IPS-NIHi7 (cell line): Measurements from ENCODE around the gene SMCP.

Experiments
- DNase-seq: peaks from one replicate; pipeline ENCODE4 v3.0.0; 2012; ENCODE audit warnings: mixed read lengths; ENCODE audit errors: extremely low spot score

Gene SMCP, protein sequence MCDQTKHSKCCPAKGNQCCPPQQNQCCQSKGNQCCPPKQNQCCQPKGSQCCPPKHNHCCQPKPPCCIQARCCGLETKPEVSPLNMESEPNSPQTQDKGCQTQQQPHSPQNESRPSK

DNA sequence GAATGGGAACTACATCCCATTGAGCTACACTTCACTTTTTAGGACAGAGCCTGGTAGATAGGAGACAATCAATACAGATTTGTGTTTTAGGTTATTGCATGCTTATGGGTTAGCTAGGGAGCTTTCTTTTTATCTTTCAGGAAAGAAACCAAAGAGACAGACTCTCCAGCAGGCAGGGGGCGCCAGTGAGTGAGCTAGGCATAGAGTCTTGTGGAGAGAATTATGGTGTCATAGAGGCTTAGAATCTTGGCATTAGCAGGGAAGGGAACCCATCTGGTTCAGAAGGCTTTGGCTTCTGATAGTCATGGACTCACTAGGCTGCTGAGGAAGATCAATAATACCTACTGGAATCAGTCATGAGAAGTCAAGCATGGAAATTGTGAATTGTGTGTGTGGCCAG is at the start of gene SMCP:
Gene SMCP (plus strand): TSS at position 281 of the 400 bp plus-strand sequence. CDS start 6,101 bp downstream, outside the sequence.
- no peak for DNase-seq

DNA sequence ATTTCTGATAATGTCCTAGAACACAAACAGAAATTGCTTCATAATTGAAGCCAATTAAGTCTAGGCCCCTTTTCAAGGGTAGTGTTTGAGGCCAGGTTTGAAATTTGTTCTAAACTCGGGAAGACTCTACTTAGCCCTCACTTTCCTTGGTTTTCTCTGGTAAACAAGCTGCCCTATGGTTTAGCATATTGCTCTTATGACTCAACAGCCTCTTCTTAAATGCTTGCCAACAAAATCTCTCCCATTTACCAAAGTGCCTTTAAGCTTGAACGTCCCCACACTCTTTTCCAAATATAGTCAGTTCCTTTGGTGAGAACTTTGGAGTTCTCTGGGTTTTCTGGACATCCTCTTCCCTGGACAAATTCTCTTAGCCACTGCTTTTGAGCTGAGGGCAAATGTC is 41.3 kb upstream of the SMCP start:
- DNase-seq, result no peak

DNA sequence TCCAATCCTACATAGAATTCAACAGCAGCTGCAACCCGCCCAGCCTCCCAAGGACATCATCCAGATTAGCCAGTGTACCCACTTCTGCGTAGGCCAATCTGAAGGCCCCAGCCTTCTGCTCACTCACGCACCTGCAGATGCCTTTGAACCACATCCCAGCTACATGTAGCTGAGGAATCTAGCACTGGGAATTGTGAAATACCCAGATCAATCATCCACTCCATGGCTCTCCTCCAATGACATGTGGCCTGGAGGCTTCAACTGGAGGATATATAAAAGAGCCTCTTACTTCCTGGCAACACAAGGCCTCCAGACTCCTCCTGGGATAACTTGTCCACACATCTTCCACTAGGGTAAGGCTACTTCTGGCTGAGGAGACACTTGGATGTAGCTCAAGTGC is 35.6 kb upstream of the SMCP start, which contains the start of gene LCE6A:
Gene LCE6A (plus strand): TSS at position 301 of the 400 bp plus-strand sequence. CDS start 665 bp downstream, outside the sequence.
- DNase-seq, result no peak

DNA sequence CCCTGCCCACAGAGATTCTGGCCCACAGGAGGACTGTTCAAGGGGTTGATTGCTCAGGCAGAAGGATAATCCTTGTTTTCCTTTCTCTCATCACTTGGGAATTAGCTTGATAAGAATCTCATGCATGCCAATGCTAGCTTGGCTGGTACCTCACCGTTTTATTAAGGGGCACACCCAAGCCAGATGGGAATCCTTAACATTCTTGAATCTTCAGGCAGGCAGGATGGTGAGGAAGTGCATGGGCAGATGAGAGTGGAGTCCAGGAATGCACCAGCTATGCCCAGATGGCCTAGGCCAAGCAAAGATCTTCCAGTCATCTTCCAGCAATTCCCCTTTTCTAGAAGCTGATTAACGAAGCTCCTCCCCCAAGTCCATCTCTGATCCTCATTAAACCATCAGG is 22.5 kb upstream of the SMCP start:
- no peak for DNase-seq

DNA sequence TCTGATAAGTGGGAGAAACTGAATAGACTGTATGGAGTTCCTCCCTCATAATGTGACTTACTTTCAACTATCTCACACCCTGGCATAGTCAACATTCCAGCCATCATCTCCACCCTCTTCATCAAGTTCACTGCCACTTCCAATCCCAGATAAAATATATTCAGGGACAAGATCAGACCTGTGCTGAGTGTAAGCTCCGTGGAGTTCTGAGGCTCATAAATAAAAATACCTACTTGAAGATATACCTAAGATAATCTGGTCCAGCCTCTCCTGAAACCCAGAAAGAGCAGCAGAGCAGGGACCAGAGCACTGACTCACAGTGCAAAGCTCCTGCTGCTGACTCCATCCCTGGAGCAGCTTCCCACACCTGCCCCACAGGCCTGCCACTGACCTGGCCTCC is 20.1 kb upstream of the SMCP start:
- no peak for DNase-seq

DNA sequence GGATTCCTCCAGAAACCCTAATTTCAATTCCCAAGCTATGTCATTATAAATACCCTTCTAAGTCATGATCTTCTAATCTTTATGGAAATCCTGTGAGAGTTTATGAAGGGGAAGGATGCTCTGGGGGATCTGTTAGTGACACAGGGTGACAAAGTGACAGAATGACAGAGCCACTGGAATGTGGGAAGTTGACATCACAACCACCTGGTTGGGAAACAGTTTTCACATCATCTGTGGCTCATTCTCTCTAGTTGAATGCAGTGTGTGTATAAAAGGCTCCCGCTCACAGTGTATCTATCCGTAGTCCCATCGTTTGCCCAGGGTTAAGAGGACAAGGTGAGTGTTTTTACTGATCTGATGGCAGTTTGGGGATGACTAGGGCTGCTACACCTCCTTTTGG is 18.4 kb upstream of the SMCP start, which contains the start of gene LCE7A:
Gene LCE7A (plus strand): TSS at position 301 of the 400 bp plus-strand sequence. CDS start 702 bp downstream, outside the sequence.
- no peak for DNase-seq

DNA sequence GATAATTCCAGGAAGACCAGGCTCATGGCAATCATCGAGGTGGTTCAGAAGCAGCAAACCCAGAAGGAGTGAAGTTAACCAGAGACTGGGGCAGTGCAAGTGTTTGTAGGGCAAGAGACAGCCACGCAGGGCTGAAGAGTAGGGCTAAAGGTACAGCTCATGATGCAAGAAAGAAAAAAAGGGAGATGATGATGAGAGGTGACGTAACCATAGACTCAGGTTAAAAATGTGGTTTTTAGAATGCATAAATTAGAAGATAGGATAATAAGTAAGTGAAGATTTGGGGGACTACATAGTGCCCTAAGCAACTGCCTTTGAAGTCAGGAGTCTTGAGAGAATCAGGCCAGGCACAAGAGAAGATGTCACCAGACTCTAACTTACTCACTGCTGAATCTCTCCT is 18.0 kb upstream of the SMCP start:
- DNase-seq, result no peak

DNA sequence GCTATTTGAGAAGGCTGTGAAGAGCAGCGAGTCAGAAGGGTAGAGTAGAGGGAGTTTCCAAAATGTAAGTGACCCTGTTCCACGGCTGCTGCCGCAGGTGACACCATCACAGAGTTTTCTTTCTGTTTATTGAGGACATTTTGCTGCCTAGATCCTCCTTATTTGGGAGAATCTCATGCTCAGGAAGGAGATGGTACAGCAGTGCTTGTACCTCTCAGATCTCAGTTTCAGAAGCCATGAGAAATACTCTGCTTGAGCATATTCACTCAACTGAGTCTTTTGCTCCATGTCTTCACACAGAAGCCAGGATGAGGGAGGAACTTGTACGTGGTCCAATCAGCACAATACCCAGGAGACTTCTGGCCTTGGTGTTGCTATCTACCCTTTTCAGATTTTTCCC is 16.7 kb upstream of the SMCP start:
- DNase-seq, result no peak

DNA sequence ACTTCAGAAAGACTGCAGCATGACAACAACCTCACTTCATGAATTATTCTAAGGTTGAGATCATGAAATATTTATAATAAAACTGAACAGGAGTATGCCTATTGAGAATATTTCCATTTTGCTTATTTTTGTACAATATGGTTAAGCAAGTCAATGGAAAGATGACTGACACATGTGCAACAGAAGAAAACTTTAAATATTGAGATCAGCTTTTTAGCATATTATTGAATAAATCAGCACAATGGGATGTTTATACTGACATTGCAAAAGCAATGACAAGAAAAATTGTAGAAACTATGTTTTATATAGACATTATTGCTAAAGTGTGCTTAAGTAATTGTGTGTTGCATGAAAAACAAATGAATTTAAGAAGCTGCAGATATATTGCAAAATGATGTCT is 13.7 kb upstream of the SMCP start:
- no peak for DNase-seq

DNA sequence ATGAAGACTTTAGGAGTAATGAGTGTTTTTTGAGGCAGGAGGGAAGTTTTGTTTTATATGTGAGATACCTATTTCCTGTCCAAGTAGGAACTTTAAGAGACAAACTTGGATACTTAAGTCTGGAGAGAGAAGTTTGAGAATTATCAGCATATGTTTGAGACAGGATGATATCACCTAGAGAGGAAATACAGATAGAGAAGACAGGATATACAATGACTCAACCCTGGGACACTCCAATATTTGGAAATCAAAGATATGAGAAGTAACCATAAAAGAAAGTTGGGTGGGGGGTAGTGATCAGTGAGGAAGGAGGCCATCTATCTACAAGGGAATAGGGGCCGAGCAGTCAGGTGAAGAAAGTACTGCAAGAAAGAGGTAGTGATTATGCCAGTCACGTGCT is 11.8 kb upstream of the SMCP start:
- DNase-seq, result no peak

DNA sequence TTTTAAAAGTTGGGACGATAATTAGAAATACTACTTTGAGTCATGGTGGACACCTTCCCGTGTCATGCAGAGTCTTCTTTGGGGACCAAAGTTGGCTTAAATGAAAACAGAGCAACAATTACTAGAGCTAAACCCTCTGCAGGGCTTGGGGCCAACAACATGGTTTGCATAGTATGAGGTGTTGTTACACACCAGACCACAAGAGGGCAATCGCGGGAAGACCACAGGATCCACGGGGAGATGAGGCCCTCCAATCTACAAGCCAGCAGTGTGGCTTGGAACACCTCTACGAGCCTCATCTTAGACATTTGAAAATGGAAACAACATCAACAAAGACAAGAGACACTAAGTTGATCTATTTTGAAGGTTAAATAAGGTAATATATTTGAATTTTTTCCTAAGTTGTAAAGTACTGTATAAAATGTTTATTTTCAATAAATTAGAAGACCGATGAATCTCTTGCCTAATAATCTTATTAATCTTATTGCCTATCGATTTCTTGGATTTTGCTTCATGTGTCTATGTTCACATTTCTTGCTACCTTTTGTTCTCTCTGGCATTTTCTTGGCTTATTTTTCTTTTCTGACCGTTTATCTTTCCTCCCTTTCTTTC is 8.2 kb upstream of the SMCP start:
- peak; percentile 84 for DNase-seq

DNA sequence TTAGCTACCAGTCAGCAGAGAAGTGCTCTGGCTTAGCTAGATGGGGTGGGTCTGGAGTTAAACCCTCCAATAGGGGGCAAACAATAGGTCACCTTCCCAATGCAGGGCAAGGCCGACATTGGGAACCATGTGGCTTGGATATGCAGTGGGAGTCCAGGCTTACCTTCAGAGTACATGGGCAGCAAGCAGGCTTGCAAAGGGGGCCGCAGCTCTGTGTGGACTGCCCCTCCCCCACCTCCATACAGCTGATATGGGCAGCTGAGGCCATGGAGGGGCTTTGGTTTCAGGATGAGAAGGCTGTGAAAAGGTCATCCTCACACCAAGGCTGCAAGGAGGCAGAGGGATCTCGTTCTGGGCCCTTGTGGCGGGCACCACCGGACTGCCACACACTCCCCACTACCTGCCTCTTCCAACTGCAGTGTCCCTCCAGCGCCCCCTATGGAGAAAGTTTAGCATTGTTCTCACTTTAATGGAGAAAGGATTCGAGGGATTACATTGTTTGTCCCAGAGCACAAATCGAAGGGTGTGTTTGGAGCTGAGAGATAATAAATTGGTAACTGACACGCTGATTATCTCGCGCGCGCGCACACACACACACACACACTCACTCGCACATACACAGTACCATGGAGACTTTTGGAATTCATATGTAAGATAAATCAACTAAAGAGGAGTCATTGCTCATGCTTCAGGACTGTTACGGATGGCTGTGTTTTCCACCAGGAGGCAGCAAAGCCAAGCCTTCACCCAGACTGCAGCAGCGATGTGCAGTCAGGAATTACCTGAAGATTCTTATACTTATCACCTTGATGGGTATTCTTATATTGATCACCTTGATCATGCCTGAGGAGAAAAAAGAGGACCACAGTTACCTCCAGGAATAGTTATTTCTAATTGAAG is 7.0 kb upstream of the SMCP start:
- DNase-seq, result peak; percentile 32

DNA sequence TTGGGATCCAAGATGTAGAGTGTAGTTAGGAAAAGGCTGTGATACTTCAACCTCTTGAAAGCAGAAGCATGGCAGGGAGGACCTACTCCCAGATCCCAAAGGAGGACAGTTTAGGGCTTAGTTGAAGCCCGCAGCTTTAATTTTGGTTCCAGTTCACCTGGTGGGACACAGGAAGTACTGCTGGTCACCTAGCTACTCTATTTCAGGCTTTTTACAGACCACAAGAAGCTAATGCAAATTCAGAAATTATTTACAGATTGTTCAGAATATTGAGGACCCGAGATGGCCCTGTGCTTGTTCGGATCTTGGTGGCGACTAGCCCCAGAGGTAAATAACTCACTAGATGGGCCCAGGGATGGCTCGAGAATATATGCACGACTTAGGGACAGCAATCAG is 6.4 kb upstream of the SMCP start:
- DNase-seq, result no peak

DNA sequence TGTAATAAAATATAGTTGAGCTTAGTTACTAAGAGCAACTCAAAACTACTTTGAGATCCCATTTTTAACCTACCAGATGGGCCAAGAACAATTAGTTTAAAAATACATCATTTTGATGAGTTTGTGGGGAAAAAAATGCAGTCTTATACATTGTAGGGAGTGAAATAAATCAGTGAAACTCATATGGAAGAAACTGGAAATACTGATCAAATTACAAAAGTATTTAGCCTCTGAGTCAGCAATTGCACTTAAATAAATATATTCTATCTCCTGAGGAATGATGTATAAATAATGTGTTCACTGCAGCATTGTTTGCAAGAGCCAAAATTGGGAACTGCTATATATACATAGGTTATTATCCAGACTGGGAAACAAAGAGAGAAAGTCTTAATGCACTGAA is 4.6 kb upstream of the SMCP start:
- DNase-seq, result no peak

DNA sequence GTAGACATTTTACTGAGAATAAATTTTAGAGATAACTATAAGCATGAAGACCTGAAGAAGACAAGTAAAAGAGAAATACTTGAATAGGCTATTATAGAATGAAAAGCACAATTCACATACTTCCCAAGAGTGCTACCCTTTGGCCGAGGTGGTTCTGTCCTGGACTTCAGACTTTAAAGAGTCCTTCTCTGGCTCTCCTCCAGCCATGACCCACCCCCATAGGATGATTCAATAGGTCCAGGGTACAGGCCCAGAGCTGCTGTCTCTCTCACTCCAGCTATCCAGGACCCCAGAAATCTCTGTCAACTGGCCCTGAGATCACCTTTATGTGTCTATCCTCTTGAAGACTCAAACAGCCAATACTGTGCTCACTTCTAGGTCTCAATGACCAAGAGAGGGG is 1.3 kb upstream of the SMCP start:
- no peak for DNase-seq

DNA sequence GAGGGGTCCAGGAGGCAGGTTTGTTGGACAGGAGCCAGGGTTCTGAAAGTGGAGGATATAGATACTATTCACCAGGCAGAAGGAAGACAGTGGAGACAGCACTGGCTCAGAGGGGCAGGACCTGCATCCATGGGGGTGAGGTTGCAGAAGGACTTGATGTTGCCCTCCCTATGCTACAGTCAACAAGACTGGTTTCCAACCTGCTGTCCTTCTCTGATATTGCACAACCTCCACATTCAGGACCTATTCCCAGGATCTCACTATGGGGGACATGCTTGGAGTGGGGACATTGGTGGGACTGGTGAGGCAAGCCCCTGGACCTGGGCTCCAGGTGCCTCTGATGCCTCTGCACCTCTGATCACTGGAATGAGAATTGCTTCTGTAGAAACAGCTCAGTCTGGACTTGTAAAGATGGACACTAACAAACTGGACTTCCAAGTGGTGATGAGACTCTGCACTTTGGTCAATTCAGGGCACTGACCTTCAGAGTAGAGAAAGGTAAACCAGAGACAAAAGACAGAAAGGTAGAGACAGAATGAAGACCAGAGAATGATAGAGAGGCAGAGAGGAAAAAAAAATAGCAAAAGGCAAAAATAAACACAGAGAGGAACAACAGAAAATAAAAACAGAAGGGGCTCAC is 1.6 kb downstream of the SMCP start:
- no peak for DNase-seq

DNA sequence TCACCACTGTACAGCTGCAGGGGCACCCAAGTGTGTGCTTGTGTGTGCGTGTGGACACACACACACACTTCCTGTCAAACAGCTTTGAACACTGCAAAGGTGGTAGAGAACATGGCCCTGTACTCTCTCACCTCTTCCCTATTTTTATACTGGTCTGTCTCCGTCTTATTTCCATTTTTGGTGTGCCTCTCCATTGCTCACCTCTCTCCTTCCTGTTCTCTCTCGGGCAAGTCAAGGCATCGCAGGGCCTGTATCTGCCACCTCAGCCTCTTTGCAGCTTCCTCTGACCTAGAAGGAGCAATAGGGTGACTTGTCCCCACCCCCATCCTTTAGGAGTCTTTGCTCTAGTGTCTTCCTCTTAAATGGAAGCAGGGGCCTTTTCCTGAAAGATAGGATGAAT is 2.2 kb downstream of the SMCP start:
- no peak for DNase-seq

DNA sequence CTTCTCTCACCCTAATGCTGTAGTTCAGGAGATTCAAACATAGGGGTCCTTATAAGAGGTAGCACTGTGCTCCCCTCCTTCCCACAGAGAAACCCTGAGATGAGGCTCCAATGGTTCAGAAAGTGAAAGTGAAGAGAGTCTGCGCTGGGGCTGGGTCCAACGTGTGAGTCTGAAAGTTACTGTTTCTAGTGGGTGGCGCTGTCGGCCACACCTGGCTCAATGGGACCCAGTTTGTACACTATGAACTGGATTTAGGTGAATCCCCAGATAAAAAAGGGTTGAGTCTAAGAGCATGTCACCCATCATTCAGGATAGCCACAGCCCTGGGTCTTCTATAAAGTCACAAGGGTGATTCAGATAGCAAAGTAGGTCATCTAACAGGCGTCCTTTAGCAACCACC is 2.8 kb downstream of the SMCP start:
- DNase-seq, result no peak

DNA sequence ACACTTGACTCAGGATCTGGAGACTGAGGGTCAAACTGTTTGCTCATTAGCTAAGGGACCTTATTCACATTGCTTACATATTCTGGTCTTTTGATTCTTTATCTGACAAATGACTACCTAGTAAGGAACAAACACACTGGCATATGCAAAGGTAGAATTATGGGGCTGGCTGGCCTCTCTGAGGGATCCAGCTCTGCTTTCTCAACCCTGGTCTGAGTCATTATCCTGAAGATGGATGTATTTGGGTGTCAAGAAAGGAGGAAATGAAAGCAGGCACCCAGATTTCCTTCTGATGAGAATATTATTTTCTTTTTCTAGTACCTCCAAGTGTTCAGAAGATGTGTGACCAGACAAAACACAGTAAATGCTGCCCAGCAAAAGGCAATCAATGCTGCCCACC is 6.0 kb downstream of the SMCP start:
- DNase-seq, result no peak

DNA sequence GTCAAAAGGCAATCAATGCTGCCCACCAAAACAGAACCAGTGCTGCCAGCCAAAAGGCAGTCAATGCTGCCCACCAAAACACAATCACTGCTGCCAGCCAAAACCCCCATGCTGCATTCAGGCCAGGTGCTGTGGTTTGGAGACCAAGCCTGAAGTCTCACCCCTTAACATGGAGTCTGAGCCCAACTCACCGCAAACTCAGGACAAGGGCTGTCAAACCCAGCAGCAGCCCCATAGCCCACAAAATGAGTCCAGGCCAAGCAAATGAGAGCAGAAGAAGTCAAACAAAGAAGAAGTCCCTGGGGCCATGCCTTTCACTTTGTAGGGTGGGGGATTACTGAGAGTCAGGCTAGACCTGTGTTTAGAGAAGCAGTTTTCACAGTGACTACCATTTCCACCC is 6.4 kb downstream of the SMCP start:
- no peak for DNase-seq

DNA sequence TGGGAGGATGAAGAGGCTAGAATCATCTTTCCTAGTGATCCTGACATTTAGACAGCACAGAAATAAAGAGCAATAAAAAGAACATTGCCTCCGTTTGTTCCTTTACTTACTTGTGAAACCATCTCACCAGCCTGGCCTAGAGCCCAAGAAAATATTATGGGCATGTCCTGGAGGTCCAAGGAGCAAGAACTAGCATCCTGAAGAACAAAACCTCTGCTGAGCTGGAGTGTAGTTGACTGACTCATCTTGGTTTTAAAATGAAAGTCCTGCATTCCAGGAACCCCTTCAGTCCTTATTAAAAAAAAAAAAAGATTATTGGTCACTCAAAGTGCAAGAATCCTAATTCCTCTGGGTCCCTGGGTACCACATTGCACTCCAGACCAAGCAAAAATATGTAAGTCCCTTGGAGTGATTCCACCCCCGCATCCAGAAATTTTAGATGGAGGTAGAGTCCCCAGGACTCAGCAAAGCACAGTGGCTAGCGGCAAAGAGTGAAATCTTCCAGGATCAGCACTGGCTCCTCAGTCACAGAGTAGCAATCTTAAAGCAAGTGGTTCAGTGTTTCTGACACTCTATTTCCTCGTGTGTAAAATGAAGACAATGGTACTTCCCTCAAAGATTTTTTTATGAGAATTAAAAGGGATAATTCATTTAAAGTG is 7.0 kb downstream of the SMCP start:
- DNase-seq, result no peak

DNA sequence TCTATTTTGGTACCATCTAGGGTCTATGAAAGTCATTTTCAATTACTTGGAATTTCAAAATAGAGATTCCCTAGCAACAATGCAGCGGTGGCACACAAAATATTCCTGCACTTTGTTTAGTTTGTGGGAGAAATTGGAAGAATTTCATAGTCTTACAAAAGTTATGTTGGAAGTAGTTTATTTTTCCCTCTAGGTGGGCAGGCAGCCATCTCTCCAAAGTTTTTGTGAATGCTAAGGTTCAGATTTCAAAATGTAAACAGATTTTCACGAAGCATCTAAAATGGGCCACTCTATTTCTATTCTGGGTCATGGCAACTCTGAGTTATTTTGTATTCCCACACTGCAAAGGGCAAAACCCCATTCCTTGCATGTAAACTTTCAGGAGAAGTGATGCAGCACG is 8.0 kb downstream of the SMCP start:
- DNase-seq, result no peak
